GM13977 (cell line): ENCODE data around the gene NPAS3.

Experiments used
- DNase-seq: peaks from one replicate; pipeline ENCODE4 v3.0.0; 2012; ENCODE audit warnings: low spot score
- in situ Hi-C: fragments of 300-500 bp; cut with MboI; formaldehyde crosslinking; loops from one replicate; pipeline ENCODE4 v1.12.0; 2022; ENCODE audit warnings: low sequenced_read_pairs, low pct_unique_long_range_greater_than_20kb, mixed read lengths, inconsistent platforms; ENCODE audit not compliant: unreplicated experiment
- TF ChIP-seq, protein P1 (sequence below): IDR thresholded peaks from 2 replicates; pipeline ENCODE4 v1.5.1; 2012; ENCODE audit warnings: mild to moderate bottlenecking, control low read depth; ENCODE audit not compliant: insufficient read depth; ENCODE audit errors: extremely low read depth, missing control alignments

NPAS3 gene

DNA sequence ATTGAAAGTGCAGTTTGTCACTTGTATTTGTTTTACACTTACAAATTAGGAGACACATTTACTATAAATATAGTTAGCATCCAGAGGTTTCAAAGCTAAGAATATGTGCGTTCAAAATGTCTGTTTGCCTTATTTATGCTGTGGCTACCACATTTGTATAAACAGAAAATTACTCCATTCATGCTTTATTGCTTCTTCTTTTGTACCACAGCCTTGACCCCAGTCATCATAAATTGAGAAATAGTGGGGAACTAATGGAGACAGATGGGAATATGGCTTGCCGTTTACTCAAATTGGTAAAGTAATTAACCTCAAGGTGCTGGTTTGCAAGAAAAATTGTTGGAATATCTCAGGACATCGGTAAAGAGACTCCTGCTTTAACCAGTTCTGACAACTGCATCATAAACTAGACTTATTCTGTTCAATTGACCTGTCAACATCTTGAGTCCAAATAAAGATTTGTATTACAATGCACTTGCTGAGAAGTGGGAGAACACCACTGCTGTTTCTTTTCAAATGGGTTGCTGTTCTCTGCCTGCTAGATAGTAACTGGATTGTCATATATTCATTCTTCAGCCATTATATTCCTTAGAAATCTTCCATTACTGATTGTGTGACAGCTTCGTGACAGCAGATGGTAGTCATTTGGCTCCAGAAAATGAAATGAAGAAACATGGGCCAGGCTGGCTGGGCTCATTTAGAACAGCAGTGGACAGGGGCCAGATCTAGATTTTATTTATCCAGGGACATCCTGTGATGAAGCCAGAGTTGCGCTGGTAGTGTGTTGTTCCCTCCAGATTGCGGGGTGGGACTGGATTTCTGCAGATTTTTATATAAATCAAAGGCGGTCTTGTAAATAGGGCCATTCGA lies 657.8 kb downstream of the NPAS3 start:
- in situ Hi-C loops, result no loop called here
- DNase-seq, result no peak
- TF ChIP-seq, protein P1, sequence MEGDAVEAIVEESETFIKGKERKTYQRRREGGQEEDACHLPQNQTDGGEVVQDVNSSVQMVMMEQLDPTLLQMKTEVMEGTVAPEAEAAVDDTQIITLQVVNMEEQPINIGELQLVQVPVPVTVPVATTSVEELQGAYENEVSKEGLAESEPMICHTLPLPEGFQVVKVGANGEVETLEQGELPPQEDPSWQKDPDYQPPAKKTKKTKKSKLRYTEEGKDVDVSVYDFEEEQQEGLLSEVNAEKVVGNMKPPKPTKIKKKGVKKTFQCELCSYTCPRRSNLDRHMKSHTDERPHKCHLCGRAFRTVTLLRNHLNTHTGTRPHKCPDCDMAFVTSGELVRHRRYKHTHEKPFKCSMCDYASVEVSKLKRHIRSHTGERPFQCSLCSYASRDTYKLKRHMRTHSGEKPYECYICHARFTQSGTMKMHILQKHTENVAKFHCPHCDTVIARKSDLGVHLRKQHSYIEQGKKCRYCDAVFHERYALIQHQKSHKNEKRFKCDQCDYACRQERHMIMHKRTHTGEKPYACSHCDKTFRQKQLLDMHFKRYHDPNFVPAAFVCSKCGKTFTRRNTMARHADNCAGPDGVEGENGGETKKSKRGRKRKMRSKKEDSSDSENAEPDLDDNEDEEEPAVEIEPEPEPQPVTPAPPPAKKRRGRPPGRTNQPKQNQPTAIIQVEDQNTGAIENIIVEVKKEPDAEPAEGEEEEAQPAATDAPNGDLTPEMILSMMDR, result no peak

GRCh38 chr14:33598582-33598981 lies 659.9 kb downstream of the NPAS3 start:
- in situ Hi-C loops, result no loop called here
- TF ChIP-seq, protein P1, result no peak
- no peak for DNase-seq

GRCh38 chr14:33602396-33602795 lies 663.7 kb downstream of the NPAS3 start:
- no peak for DNase-seq
- in situ Hi-C loops, result no loop called here

DNA sequence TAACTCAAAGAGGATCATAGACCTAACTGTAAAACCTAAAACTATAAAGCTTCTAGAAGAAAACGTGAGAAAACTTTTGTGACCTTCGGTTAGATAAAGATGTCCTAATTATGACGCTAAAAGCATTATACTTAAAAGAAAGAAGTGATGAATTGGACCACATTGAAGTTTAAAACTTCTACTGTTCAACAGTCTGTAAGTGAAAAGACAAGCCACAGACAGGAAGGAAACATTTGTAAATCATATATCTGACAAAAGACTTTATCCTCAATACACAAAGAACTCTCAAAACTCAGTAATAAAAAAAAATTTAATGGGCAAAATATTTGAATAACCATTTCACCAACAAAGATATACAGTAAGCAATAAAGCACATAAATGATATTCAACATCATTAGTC lies 667.9 kb downstream of the NPAS3 start:
- DNase-seq, result no peak
- in situ Hi-C loops, result no loop called here
- TF ChIP-seq, protein P1, result no peak

More at GRCh38 chr14:33602396-33602795, 663.7 kb downstream of the NPAS3 start:
- TF ChIP-seq, protein P1, result no peak

GRCh38 chr14:33609582-33609981 lies 670.9 kb downstream of the NPAS3 start:
- in situ Hi-C loops, result no loop called here

GRCh38 chr14:33610121-33610520 lies 671.4 kb downstream of the NPAS3 start:
- in situ Hi-C loops, result no loop called here
- TF ChIP-seq, protein P1, result no peak
- DNase-seq, result no peak

More at GRCh38 chr14:33609582-33609981, 670.9 kb downstream of the NPAS3 start:
- TF ChIP-seq, protein P1, result no peak
- no peak for DNase-seq
